ENCODE measurements around the gene MRPS34.

The MRPS34 gene

GRCh38 chr16:1781254-1781653 lies 8.3 kb upstream of the MRPS34 start:
- no peak for DNase-seq

DNA sequence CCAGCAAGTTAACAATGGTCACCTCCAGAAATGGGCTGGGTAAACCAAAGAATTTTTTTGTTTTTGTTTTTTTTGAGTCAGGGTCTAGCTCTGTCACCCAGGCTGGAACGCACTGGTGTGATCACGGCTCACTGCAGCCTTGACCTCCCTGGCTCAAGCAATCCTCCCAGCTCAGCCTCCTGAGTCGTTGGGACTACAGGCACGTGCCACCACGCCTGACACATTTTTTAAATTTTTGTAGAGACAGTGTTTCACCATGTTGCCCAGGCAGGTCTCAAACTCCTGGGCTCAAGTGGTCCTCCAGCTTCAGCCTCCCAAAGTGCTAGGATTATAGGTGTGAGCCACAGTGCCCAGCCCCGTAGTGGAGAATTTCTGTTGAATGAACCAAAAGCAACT lies 7.7 kb upstream of the MRPS34 start:
- no peak for DNase-seq

DNA sequence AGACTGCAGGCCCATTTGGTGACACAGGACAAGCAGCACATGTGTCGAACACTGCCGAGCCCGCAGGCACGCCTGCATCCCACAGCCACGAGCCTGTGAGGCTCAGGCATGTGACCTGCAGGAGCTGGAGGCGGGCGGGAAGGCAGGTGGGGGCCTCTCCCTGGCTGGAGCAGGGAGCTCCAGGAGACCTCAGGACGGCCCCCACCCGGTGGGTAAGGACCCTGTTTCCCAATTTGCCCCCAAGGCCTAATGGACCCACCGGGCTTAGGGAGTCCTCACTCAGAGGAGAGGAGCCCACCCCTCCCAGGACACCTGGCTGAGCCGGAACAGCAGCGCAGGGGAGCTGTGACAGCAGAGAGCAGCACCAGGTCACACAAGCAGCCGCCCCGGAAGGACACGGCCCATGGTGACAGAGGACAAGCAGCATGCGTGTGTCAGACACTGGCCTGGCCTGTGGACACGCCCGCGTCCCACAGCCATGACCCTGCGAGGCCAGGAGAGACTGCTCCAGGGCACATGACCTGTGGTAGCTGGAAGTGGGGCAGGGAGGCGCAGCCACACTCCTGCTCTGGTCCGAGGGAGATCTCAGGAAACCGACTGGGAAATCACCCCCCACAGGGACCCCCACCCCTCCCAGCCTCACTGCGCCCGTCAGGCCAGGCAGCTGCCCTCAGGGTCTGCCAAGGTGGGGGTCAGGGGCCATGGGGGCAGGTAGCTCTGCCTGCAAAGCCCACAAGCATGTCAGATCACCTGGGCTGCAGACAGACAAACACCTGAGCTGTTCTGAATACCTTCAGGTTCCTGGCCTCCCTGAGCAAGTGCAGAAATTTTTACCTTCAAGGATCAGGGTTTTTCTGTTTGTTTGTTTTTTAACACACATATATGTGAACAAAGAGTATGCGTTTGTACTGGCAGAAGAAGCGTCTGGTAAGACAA lies 7.1 kb upstream of the MRPS34 start:
- no peak for DNase-seq

GRCh38 chr16:1779234-1779701 lies 6.3 kb upstream of the MRPS34 start:
- DNase-seq = no peak

DNA sequence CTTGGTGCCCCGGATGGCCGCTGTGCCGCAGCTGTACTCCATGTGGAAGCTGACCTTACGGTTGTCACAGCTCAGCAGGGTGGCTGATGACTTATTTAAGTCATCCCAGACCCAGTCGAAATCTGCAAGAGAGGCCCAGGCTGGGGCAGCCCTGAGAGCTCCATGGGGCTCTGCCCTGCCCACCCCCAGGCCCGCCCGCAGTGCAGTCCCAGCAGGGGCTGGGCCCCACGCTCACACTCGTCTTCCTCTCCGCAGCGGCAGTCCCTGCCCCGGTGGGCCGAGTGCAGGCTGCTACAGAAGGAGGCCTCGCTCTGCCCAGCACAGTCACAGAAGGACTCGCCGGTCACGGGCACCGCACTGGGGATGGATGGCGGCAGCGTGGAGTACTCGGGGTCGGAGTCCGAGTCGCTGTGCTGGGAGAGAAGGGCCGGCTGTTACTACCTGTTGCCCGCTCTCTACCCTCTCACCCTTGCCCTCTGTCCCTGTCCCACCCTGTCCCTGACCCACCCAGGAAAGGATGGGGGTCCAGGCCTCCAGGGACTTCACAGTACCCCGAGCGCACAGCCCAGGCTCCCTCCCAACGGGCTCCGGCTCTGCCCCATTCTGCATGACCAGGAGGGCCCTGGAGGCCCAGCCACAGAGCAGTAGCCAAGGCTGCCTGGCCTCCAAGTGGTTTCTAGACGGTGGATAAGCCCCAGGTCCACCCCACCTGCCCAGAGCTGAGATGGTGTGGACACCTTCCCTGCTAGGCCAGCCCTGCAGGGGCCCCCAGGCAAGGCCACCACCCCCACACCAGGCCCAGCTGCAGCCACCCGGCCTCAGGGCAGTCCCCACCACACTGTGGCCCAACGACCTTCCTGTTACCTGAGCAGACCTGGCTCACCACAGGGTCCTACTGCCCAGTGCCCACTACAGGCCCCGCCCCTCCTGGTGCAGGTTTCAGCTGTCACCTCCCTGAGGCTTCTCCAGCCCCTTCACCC lies 5.6 kb upstream of the MRPS34 start:
- no peak for DNase-seq

- no peak for DNase-seq
Observed at GRCh38 chr16:1777375-1778199, 4.7 kb upstream of the MRPS34 start.

GRCh38 chr16:1776991-1777374 lies 4.0 kb upstream of the MRPS34 start:
- no peak for DNase-seq

- DNase-seq = no peak
Observed at GRCh38 chr16:1776672-1776955, 3.7 kb upstream of the MRPS34 start.

DNA sequence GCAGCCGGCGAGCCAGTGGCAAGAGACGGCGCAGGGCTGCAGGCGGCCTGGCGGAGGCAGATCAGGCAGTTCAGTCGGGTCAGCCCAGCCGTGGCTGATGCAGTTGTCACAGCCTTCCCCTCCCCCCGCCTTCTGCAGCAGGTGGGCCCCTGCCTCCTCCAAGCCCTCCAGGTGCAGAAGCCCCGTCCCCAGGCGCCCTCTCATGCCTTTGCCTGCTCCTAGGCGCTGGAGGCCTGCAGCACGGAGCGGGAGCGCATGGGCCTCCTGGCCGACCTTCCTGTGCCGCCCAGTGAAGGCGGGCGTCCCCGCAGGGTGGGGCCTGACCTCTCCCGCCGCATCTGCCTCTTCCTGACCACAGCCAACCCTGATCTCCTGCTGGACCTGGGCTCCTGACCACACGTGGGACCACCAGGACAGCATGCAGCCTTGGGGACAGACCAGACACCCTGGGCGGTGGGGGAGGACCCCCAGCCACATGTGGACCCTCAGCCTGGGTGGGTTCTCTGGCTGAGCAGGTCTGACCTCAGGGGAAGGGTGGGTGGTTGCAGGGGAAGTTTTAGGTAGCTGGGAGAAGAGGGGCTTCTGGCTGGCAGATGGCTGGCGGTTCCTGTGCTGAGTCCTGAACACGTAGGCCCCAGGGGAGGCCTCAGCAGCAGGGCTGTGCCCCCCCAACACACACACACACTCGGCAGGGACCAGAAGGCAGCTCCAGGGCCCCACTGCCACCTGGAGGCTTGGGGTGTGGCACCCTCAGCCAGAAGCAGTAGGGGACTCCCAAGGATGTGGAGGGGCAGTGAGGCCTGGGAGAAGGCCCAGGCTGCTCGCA lies 3.1 kb upstream of the MRPS34 start:
- no peak for DNase-seq

- DNase-seq = no peak
Observed at GRCh38 chr16:1775006-1775845, 2.3 kb upstream of the MRPS34 start.

DNA sequence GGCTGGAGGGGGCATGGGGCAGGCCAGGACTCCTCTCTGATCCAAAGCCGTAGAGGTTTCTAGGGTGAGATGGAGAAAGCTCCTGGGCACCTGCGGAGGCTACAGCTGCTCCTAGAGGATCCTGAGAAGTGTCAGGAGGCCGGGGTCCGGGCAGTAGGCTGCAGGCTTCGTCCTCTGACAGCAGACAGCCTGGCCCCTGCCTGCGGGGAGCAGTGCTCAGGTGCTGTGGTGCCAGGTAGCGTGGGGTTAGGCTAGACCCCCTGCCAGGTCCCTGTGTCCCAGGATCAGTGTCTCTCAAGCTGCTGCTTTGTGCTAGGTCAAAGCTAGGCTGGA lies 1.5 kb upstream of the MRPS34 start:
- no peak for DNase-seq

- DNase-seq = no peak
Observed at GRCh38 chr16:1773703-1774447, 941 bp upstream of the MRPS34 start.

GRCh38 chr16:1772362-1772907 lies 499 bp downstream of the MRPS34 start, which contains the start of gene EME2:
Gene EME2, plus strand, starts transcription at chr16:1772810. Its CDS starts 418 bp downstream, at chr16:1773228.
- no peak for DNase-seq

- DNase-seq = no peak
Observed at GRCh38 chr16:1771864-1772361, 1.0 kb downstream of the MRPS34 start.

DNA sequence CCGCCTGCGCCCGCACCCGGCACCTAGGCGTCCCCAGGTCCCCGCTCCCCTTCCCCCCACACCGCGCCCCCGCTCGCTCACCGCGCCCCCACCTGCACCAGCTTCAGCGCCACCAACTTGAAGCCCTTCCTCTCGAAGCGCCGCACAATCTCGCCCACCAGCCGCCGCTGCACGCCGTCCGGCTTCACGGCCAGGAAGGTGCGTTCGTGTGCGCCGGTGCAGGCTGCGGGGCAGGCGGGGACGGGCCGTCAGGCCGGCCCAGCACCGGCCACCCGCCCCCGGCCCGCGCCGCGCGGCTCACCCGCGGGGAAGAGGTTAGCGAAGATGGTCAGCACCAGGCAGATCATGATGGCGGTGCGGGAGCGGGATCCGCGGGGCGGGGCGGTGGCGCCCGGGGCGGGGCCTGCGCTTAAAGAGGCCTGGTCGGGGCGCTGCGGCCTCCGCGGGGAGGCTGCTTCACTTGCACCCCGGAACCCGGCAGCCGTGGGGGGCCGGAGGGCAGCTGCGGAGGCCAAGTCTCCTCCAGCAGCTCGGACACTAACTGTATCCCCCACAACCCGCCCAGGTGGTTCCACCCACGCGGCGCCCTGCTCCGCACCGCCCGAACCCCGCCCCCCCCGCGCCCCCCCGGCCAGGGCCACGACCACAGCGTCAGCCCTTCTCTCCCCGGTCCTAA lies 1.6 kb downstream of the MRPS34 start, which contains the start of gene NME3:
NME3 (minus strand) TSS at position 356 of the 676 bp plus-strand sequence; CDS start at position 347, 9 bp downstream.
- DNase-seq = peak; percentile 21

DNA sequence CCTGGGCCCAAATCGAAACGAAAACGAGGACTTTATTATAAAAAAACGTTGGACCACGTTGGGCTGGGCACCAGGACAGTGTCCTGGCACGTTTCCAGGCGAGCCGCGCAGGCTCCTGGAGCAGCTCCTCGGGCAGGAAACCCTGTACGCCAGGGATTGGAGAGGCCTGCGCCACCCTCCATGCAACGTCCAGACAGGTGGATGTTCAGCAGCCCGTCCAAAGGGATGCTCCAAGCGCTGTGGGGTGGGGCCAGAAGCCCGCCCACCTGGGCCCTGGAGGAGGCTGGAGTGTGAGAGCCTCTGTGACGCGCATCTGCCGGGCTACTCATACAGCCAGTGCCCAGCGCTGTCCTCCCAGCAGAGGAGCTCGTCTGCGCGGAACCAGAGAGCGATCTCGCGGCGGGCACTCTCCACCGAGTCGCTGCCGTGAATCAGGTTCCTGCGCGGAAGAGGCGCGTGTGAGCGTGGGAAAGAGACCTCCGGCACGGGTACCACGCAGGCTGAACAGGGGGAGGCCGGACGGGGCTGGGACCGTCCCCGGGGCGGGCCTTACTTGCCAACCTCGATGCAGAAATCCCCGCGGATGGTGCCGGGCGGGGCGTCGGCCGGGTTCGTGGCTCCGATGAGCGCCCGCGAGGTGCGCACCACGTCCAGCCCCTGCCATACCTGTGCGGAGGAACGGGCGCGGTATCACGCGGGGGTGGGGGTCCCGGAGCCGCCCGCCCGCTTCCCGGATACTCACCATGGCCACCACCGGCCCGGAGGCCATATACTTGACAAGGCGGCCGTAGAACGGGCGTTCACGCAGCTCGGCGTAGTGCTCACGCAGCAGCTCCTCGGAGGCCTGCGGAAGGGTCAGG lies 2.4 kb downstream of the MRPS34 start:
- peak; percentile 32 for DNase-seq

- DNase-seq = no peak
Observed at GRCh38 chr16:1769402-1770300, 3.3 kb downstream of the MRPS34 start.
